Effector memory CD4-positive, alpha-beta T cell (primary cell): ENCODE data around the gene KIF13A.
"Not testable (repeated sequence)": the region's sequence is repeated elsewhere in the genome, so short reads cannot be mapped to it uniquely, and the experiment has no call there.

Experiments
- DNase-seq, 3 donors: peaks; one replicate each; pipeline ENCODE4 v3.0.0-alpha.2; 2020
- H3K27ac ChIP-seq: 2 replicates; pipeline ENCODE4 v1.7.0; 2013; ENCODE audit warnings: mild to moderate bottlenecking, low read length, moderate library complexity; ENCODE audit not compliant: insufficient read depth, poor library complexity, severe bottlenecking
- H3K27me3 ChIP-seq: replicated peaks from 2 replicates; pipeline ENCODE4 v1.7.0; 2013; ENCODE audit warnings: mild to moderate bottlenecking, low read length; ENCODE audit not compliant: insufficient read depth, control insufficient read depth, poor library complexity, severe bottlenecking
- H3K36me3 ChIP-seq: 2 replicates; pipeline ENCODE4 v1.7.0; 2013; ENCODE audit warnings: mild to moderate bottlenecking, low read length, moderate library complexity; ENCODE audit not compliant: control insufficient read depth, insufficient read depth
- H3K4me1 ChIP-seq: 2 replicates; pipeline ENCODE4 v1.7.0; 2013; ENCODE audit warnings: low read length, mild to moderate bottlenecking; ENCODE audit not compliant: control insufficient read depth, insufficient read depth, poor library complexity, severe bottlenecking
- H3K4me3 ChIP-seq: 2 replicates; pipeline ENCODE4 v1.7.0; 2013; ENCODE audit warnings: low read length, low read depth, mild to moderate bottlenecking; ENCODE audit not compliant: insufficient read depth, poor library complexity, severe bottlenecking
- H3K9me3 ChIP-seq: 2 replicates; pipeline ENCODE4 v1.7.0; 2013; ENCODE audit warnings: mild to moderate bottlenecking, low read length, moderate library complexity; ENCODE audit not compliant: control insufficient read depth

The KIF13A gene

DNA sequence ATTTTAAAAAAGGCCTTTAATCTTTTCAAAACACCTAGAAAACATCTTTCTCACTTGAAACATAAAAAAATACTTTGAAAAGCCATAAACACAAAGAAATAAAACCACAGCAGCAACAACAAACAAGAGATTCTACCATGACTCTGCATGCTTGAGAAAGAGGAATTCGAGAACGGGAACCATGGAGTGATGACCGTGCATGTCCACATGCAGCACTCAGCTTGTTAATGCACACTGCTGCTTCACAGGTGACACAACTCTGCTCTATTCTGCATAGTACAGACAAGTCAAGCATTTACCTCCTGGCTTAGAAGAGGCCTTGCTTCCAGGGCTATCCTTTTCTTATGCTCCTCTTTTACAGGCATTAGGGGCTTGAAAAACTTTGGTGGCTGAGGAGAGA lies 215.8 kb downstream of the KIF13A start:
- DNase-seq, result no peak
- Histone ChIP-seq H3K4me1 (no peaks in the 10 kb centered on the region), H3K27me3 (no peaks in the 10 kb centered on the region), H3K4me3 (no peak overlapping the region), H3K27ac (no peak overlapping the region), H3K36me3 (no peaks in the 10 kb centered on the region), H3K9me3 (no peaks in the 10 kb centered on the region)

DNA sequence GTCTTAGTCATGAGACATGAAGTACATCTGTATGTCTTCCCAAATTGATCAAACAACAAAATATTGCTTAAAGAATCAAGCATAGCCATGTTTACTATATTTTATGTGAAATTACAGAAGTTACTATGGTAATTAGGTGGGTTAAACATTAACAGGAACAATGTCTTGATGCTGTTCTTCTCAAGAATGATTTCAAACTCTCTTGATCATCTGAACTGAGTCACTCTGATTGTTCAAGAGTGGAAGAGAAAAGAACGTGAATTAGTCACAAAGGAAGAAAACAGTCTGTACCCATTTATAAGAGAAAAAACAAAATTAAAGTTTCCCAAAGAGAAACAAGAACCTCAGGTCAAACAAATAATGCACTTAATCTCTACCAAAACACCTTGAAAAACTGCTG lies 218.6 kb downstream of the KIF13A start:
- H3K27me3 ChIP-seq, result no peaks in the 10 kb centered on the region
- H3K4me1 ChIP-seq, result no peaks in the 10 kb centered on the region
- no peak overlapping the region for H3K27ac ChIP-seq
- H3K36me3 ChIP-seq, result no peaks in the 10 kb centered on the region
- no peaks in the 10 kb centered on the region for H3K9me3 ChIP-seq
- H3K4me3 ChIP-seq, result no peak overlapping the region
- DNase-seq, result no peak

DNA sequence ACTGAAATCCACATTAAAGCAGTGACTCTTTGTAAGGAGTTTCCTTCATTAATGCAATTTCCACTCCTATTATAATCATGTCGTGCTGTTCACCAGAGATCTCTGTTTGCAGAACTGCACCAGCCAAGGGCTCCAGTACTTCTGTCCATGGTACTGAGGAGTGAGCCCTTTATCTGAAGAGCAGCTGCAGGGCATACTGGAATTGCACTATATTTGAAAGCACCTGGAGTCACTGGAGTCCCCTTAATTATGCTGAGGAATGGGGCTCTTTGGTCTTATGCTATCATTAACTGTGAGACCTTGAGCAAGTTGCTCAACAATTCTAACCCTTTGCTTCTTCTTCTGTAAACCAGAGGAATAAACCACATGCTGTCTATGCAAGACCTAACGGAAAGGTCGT lies 219.0 kb downstream of the KIF13A start:
- H3K27me3 ChIP-seq, result no peaks in the 10 kb centered on the region
- no peaks in the 10 kb centered on the region for H3K9me3 ChIP-seq
- H3K27ac ChIP-seq, result no peak overlapping the region
- DNase-seq, result no peak
- H3K36me3 ChIP-seq, result no peaks in the 10 kb centered on the region
- H3K4me1 ChIP-seq, result no peaks in the 10 kb centered on the region
- no peak overlapping the region for H3K4me3 ChIP-seq

DNA sequence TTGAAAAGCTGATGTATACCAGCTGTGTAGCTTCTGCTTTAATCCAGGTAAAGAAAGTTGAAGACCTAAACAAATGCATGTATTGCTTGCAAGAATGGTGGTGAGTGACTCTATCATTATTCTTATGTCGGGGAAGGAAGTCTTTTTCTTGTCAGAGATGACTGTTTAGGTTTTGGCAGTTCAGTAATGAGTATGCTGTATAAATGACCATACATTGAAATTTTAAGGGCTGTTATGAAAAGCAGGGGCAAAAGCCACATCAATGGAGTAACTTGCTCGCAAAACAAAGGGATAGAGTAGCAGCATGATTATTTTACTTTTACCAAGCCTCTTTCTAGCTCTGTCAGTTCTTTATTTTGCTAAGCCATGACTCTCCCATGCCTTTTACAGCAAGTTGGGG lies 224.8 kb downstream of the KIF13A start:
- Histone ChIP-seq H3K27me3 (no peaks in the 10 kb centered on the region), H3K9me3 (no peaks in the 10 kb centered on the region), H3K4me3 (no peak overlapping the region), H3K36me3 (no peaks in the 10 kb centered on the region), H3K4me1 (no peaks in the 10 kb centered on the region), H3K27ac (no peak overlapping the region)
- no peak for DNase-seq

DNA sequence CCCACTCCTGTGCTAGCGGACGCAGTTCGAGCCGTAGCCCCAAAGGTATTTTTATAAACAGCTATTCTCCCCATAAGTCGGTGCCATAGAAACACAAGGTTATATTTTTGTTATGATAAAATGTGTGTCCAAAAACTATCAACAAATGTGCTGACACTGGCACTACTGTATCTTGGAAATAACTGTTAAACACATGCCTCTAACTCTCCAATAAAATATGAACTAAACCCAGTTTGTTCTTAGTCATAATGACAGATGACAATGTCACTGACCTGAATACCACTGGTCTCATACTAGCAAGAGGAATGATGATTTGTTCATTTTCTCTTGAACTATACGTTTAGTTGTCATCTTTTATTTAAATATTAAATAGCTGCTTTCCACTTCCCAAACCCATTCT lies 229.3 kb downstream of the KIF13A start:
- Histone ChIP-seq H3K27me3 (no peaks in the 10 kb centered on the region), H3K9me3 (no peaks in the 10 kb centered on the region), H3K27ac (no peak overlapping the region), H3K4me3 (no peak overlapping the region), H3K4me1 (no peaks in the 10 kb centered on the region), H3K36me3 (no peaks in the 10 kb centered on the region)
- DNase-seq, result no peak

DNA sequence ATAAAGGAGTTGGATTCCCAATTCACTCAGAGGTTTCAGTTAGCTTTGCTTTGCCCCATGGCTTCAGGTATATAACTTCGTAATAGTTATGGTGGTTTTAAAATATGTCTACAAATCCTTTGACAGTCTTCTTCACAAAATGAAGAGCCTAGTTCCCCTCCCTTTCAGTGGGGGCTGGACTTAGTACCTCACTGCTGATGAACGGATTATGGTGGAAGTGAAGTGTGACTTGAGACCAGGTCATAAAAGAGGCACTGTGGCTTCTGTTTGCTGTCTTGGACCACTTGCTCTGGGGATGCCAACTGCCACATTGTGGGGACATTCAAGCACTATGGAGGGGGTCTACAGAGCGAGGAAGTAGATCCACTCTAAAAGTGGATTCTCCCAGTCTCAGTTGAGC lies 233.2 kb downstream of the KIF13A start:
- Histone ChIP-seq H3K27ac (no peak overlapping the region), H3K36me3 (no peaks in the 10 kb centered on the region), H3K4me1 (no peaks in the 10 kb centered on the region), H3K27me3 (no peaks in the 10 kb centered on the region), H3K9me3 (no peaks in the 10 kb centered on the region), H3K4me3 (no peak overlapping the region)
- DNase-seq, result no peak

DNA sequence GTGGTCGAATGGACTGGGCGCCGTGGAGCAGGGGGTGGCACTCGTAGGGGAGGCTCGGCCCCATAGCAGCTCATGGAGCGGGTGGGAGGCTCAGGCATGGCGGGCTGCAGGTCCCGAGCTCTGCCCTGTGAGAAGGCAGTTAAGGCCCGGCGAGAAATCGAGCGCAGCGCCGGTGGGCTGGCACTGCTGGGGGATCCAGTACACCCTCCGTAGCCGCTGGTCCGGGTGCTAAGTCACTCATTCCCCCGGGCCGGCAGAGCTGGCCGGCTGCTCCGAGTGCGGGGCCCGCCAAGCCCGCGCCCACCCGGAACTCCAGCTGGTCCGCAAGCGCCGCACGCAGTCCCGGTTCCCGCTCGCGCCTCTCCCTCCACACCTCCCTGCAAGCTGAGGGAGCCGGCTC lies 242.1 kb downstream of the KIF13A start:
- not testable (repeated sequence) for H3K27ac ChIP-seq, H3K27me3 ChIP-seq, H3K4me3 ChIP-seq, H3K4me1 ChIP-seq, H3K9me3 ChIP-seq, H3K36me3 ChIP-seq, DNase-seq

DNA sequence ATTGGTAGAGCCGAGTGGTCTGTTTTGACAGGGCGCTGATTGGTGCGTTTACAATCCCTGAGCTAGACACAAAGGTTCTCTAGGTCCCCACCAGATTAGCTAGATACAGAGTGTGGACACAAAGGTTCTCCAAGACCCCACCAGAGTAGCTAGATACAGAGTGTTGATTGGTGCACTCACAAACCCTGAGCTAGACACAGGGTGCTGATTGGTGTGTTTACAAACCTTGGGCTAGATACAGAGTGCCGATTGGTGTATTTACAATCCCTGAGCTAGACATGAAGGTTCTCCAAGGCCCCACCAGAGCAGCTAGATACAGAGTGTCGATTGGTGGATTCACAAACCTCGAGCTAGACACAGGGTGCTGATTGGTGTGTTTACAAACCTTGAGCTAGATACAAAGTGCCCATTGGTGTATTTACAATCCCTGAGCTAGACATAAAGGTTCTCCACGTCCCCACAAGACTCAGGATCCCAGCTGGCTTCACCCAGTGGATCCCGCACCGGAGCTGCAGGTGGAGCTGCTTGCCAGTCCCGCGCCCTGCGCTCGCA lies 242.6 kb downstream of the KIF13A start:
- not testable (repeated sequence) for H3K27ac ChIP-seq, DNase-seq, H3K4me3 ChIP-seq, H3K9me3 ChIP-seq, H3K36me3 ChIP-seq, H3K4me1 ChIP-seq, H3K27me3 ChIP-seq

DNA sequence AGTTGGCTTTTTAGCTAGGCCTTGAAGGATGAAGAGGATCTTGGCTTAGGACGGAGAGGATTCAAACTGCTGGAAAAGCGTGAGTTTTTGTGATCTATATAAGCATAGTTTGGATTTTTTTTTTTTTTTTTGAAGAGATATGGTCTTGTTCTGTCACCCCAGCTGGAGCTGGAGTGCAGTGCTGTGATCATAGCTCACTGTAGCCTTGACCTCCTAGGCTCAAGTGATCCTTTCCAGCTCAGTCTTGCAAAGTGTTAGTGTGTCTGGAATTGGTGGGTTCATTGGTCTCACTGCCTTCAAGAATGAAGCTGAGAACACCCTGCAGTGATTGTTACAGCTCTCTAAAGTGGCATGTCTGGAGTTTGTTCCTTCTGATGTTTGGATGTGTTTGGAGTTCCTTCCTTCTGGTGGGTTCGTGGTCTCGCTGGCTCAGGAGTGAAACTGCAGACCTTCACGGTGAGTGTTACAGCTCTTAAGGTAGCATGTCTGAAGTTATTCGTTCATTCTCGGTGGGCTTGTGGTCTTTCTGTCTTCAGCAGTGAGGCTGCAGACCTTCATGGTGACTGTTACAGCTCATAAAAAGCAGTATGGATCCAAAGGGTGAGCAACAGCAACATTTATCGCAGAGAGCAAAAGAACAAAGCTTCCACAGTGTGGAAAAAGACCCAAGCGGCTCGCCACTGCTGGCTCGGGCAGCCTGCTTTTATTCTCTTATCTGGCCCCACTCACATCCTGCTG lies 243.2 kb downstream of the KIF13A start:
- Histone ChIP-seq H3K4me1 (no peaks in the 10 kb centered on the region), H3K36me3 (no peaks in the 10 kb centered on the region), H3K4me3 (no peak overlapping the region), H3K9me3 (no peaks in the 10 kb centered on the region), H3K27me3 (no peaks in the 10 kb centered on the region), H3K27ac (no peak overlapping the region)
- no peak for DNase-seq

DNA sequence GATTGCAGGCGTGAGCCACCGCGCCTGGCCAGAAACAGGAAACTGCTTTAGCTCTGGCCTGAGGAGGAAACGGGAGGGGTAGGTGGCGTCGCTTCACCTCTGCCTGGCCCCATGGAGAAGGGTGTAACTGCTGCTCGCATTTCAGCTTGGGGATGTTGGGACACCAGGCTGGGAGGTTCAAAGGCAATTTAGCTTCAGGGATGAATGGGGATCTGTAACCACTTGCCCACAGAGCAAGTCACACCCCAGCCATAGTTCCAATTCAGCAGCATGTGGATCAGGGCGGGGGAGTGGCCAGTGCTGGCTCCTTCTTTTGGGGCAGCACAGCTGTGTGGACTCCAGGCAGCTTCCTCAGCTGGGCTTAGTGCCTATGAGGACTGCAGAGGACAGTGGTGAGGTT lies 245.9 kb downstream of the KIF13A start:
- Histone ChIP-seq H3K4me3 (no peak overlapping the region), H3K27me3 (no peaks in the 10 kb centered on the region), H3K4me1 (no peaks in the 10 kb centered on the region), H3K9me3 (peaks cover 17% of the 10 kb centered on the region), H3K27ac (no peak overlapping the region), H3K36me3 (no peaks in the 10 kb centered on the region)
- DNase-seq, result no peak
